ENCODE results near the gene GPHB5. TPM values are rescaled to one million over a fixed set of nuclear protein-coding genes. Genes with fewer than 3 reads are reported as not detected.

GPHB5 gene
- total RNA-seq, 1 experiment from 2014 or later, result not detected

- CTCF ChIA-PET, result interaction anchor here (0.5 to 6.6 kb wide), 37 partner anchors 9 to 1477 kb away, joined by 3 to 62 read pairs (median 4); no protein-coding TSS in a partner anchor
- Mint-ChIP-seq H3K27ac (ENCODE audit: low read depth, unreplicated experiment) (no peak overlapping the region), H3K36me3 (ENCODE audit: insufficient read depth, unreplicated experiment) (no peaks in the 10 kb centered on the region), H3K9me3 (ENCODE audit: unreplicated experiment) (no peaks in the 10 kb centered on the region), H3K27me3 (ENCODE audit: insufficient read depth, unreplicated experiment) (no peaks in the 10 kb centered on the region), H3K4me1 (ENCODE audit: insufficient read depth, unreplicated experiment) (no peaks in the 10 kb centered on the region), H3K4me3 (ENCODE audit: unreplicated experiment) (no peak overlapping the region)
- intact Hi-C loops (cut with micrococcal nuclease), result no loop called here
- POLR2A ChIA-PET, result interaction anchor here (1.0 kb wide), 1 partner anchor 849 kb away, joined by 4 read pairs; no protein-coding TSS in a partner anchor
- DNase-seq (ENCODE audit: unreplicated experiment), result no peak
- BruUV-seq (replicated peaks), result no TSS peak
- TF ChIP-seq CTCF (IDR thresholded peaks at IDR 0.05; ENCODE audit: unreplicated experiment), result no peak
Observed at GRCh38 chr14:63277591-63278183, 41.0 kb downstream of the GPHB5 start.

GRCh38 chr14:63276492-63277342 is 42.0 kb downstream of the GPHB5 start:
- Mint-ChIP-seq H3K27me3 (ENCODE audit: insufficient read depth, unreplicated experiment) (no peaks in the 10 kb centered on the region), H3K9me3 (ENCODE audit: unreplicated experiment) (no peaks in the 10 kb centered on the region), H3K4me1 (ENCODE audit: insufficient read depth, unreplicated experiment) (no peaks in the 10 kb centered on the region), H3K36me3 (ENCODE audit: insufficient read depth, unreplicated experiment) (no peaks in the 10 kb centered on the region), H3K4me3 (ENCODE audit: unreplicated experiment) (no peak overlapping the region), H3K27ac (ENCODE audit: low read depth, unreplicated experiment) (no peak overlapping the region)
- intact Hi-C loops (cut with micrococcal nuclease), result loop anchor here (1.0 kb wide), 4 partner anchors 102 to 1113 kb away; no protein-coding TSS in a partner anchor
- peak; percentile 77 for TF ChIP-seq CTCF (IDR thresholded peaks at IDR 0.05; ENCODE audit: unreplicated experiment)
- peak; percentile 56 for DNase-seq (ENCODE audit: unreplicated experiment)
- ChIA-PET POLR2A (no interaction called here), CTCF (interaction anchor here (0.5 to 6.6 kb wide), 43 partner anchors 9 to 1476 kb away, joined by 3 to 62 read pairs (median 4); no protein-coding TSS in a partner anchor)
- BruUV-seq (replicated peaks), result no TSS peak

- Mint-ChIP-seq H3K4me3 (ENCODE audit: unreplicated experiment) (no peak overlapping the region), H3K9me3 (ENCODE audit: unreplicated experiment) (no peaks in the 10 kb centered on the region), H3K27me3 (ENCODE audit: insufficient read depth, unreplicated experiment) (no peaks in the 10 kb centered on the region), H3K4me1 (ENCODE audit: insufficient read depth, unreplicated experiment) (no peaks in the 10 kb centered on the region), H3K36me3 (ENCODE audit: insufficient read depth, unreplicated experiment) (no peaks in the 10 kb centered on the region), H3K27ac (ENCODE audit: low read depth, unreplicated experiment) (no peak overlapping the region)
- no peak for DNase-seq (ENCODE audit: unreplicated experiment)
- POLR2A ChIA-PET, result no interaction called here
- intact Hi-C loops (cut with micrococcal nuclease), result loop anchor here (1.0 kb wide), 4 partner anchors 102 to 1113 kb away; no protein-coding TSS in a partner anchor
- BruUV-seq (replicated peaks), result no TSS peak
- TF ChIP-seq CTCF (IDR thresholded peaks at IDR 0.05; ENCODE audit: unreplicated experiment), result no peak
- CTCF ChIA-PET, result interaction anchor here (0.5 to 6.6 kb wide), 11 partner anchors 11 to 1383 kb away, joined by 3 to 62 read pairs (median 6); no protein-coding TSS in a partner anchor
Observed at GRCh38 chr14:63276016-63276415, 42.7 kb downstream of the GPHB5 start.

- intact Hi-C loops (cut with micrococcal nuclease), result loop anchor here (1.0 kb wide), 4 partner anchors 101 to 1112 kb away; no protein-coding TSS in a partner anchor
- H3K27ac Mint-ChIP-seq (ENCODE audit: low read depth, unreplicated experiment), result no peak overlapping the region
- CTCF ChIA-PET, result interaction anchor here (0.8 to 6.6 kb wide), 10 partner anchors 11 to 1382 kb away, joined by 3 to 62 read pairs (median 6); no protein-coding TSS in a partner anchor
Observed at GRCh38 chr14:63275611-63276010, 43.1 kb downstream of the GPHB5 start.

More at GRCh38 chr14:63275611-63276010, 43.1 kb downstream of the GPHB5 start:
- no peak for DNase-seq (ENCODE audit: unreplicated experiment)
- H3K4me3 Mint-ChIP-seq (ENCODE audit: unreplicated experiment), result no peak overlapping the region
- POLR2A ChIA-PET, result no interaction called here
- no peaks in the 10 kb centered on the region for H3K9me3 Mint-ChIP-seq (ENCODE audit: unreplicated experiment)
- no peaks in the 10 kb centered on the region for H3K4me1 Mint-ChIP-seq (ENCODE audit: insufficient read depth, unreplicated experiment)
- no TSS peak for BruUV-seq (replicated peaks)
- H3K36me3 Mint-ChIP-seq (ENCODE audit: insufficient read depth, unreplicated experiment), result no peaks in the 10 kb centered on the region
- H3K27me3 Mint-ChIP-seq (ENCODE audit: insufficient read depth, unreplicated experiment), result no peaks in the 10 kb centered on the region
- no peak for TF ChIP-seq CTCF (IDR thresholded peaks at IDR 0.05; ENCODE audit: unreplicated experiment)
